HepG2 (cell line): ENCODE data around the gene C2.

Source experiments
- CTCF ChIP-seq: sonication (generic); formaldehyde crosslinking; IDR thresholded peaks from 2 replicates; pipeline ENCODE4 v1.5.0; 2020; ENCODE audit warnings: mild to moderate bottlenecking, missing genetic modification reagents, moderate library complexity
- ETS1 ChIP-seq: sonication (generic); formaldehyde crosslinking; IDR thresholded peaks from 2 replicates; pipeline ENCODE4 v1.4.0; 2020; ENCODE audit warnings: missing genetic modification reagents
- ZBTB38 ChIP-seq: sonication (generic); formaldehyde crosslinking; IDR thresholded peaks from 2 replicates; pipeline ENCODE4 v1.5.1; 2020; ENCODE audit warnings: mild to moderate bottlenecking, missing genetic modification reagents
- ZNF326 ChIP-seq: sonication (generic); formaldehyde crosslinking; IDR thresholded peaks from 2 replicates; pipeline ENCODE4 v1.4.0; 2020; ENCODE audit warnings: missing genetic modification reagents, borderline replicate concordance
- ZNF574 ChIP-seq: sonication (generic); formaldehyde crosslinking; IDR thresholded peaks from 2 replicates; pipeline ENCODE4 v1.4.0; 2020; ENCODE audit warnings: missing genetic modification reagents

GRCh38 chr6:31969712-31970603 lies 42.4 kb downstream of the C2 start:
- TF ChIP-seq ETS1 (CRISPR knock-in tag), result no peak
- TF ChIP-seq CTCF (CRISPR knock-in tag), result no peak
- no peak for TF ChIP-seq ZNF326 (CRISPR knock-in tag)
- TF ChIP-seq ZNF574, result no peak
- no peak for TF ChIP-seq ZBTB38
